KG1 (cell line): ENCODE data around the gene SETD1A.
"Not testable (repeated sequence)": the region's sequence is repeated elsewhere in the genome, so short reads cannot be mapped to it uniquely, and the experiment has no call there.

Experiments used
- DNase-seq: peaks from one replicate; lab custom pipeline; 2025; lab: John Stamatoyannopoulos, UW

Gene SETD1A

DNA sequence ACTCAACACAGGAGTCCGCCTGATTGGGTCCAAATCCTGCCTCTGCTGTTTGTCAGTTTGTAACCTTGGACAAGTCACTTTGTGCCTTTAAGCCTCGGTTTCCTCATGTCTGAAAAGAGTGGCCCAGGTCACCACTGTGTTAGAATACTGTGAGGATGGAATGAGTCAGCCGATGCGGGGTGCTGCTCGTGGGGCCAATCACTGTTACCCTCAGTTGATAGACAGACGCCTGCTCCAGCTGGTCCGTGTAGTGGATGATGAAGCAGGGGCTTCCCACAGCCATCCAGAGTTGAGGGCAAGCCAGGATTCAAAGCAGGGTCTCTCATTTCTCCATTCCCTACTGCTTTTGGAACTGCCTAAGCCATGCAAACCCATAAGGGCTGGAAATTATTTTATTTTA, 28.4 kb upstream of the SETD1A start:
- DNase-seq: no peak

GRCh38 chr16:30930160-30930571, 27.4 kb upstream of the SETD1A start:
- no peak for DNase-seq

- no peak for DNase-seq
Observed at GRCh38 chr16:30931068-30931650, 26.4 kb upstream of the SETD1A start.

GRCh38 chr16:30934827-30935557, 22.6 kb upstream of the SETD1A start:
- DNase-seq: no peak

GRCh38 chr16:30937692-30938091, 19.9 kb upstream of the SETD1A start:
- no peak for DNase-seq

GRCh38 chr16:30939571-30939970, 18.0 kb upstream of the SETD1A start:
- DNase-seq: not testable (repeated sequence)

- DNase-seq: no peak
Observed at GRCh38 chr16:30941600-30942425, 15.7 kb upstream of the SETD1A start.

- no peak for DNase-seq
Observed at GRCh38 chr16:30942426-30942806, 15.1 kb upstream of the SETD1A start.

DNA sequence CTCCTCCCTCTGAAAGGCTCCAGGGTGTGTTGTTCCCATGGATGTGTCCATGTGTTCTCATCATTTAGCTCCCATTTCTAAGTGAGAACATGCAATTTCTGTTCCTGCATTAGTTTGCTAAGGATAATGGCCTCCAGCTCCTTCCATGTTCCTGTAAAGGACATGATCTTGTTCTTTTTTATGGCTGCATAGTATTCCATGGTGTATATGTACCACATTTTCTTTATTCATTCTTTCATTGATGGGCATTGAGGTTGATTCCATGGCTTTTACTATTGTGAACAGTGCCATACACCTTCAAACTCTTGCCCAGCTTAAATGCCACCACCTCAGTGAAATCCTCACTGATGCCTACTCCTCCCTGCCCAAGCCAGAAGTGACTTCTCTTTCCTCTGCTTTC, 13.2 kb upstream of the SETD1A start:
- no peak for DNase-seq

GRCh38 chr16:30946671-30947540, 10.6 kb upstream of the SETD1A start:
- no peak for DNase-seq

DNA sequence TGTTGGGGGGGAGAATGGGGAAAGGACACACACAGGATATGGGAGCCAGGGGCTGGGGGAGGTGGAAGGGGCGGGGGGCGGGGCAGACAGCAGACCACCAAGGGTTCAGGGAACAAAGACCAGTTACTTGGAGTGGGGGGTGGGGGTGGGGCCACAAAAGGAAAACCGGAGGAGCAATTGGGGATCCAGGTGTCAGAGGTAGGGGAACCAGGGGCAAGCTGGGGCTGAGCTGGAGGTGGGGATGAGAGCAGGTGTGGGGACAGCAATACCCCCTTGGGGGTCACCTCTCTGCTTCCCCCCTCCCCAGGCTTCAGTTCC, 10.1 kb upstream of the SETD1A start:
- no peak for DNase-seq

- DNase-seq: no peak
Observed at GRCh38 chr16:30947859-30948666, 9.5 kb upstream of the SETD1A start.

GRCh38 chr16:30948667-30949649, 8.6 kb upstream of the SETD1A start, which contains the start of gene ORAI3:
ORAI3 (plus strand) TSS chr16:30949068; CDS start chr16:30949290, 222 bp downstream.
- peak; percentile 54 for DNase-seq

- no peak for DNase-seq
Observed at GRCh38 chr16:30949650-30950515, 7.7 kb upstream of the SETD1A start.

DNA sequence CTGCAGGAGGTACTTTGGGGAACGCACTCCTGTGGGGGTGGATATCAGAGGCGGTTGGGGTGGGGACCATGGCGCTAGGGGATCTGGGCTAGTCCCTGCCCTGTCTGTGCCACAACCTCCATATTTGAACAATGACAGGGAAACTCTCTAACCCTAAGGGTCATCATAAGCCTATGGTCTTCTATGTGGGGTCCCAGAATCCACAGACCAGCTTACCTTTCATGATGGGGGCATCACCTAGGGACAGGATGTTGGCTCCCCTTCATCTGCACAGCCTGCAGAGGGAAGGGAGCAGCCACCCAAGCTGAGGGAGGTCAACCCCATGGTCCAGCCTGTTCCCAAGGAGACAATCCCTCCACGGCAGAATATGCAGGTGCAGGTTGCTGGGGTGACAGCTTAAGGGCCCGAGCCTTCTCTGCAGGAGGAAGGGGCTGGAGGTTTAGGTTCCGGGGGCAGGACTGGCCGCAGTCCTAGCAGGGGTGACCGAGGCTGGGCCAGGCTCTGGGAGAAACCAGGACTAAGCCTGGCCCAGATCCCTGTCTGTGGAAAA, 7.0 kb upstream of the SETD1A start:
- DNase-seq: no peak

- no peak for DNase-seq
Observed at GRCh38 chr16:30951193-30951592, 6.4 kb upstream of the SETD1A start.

- no peak for DNase-seq
Observed at GRCh38 chr16:30951750-30952149, 5.8 kb upstream of the SETD1A start.

DNA sequence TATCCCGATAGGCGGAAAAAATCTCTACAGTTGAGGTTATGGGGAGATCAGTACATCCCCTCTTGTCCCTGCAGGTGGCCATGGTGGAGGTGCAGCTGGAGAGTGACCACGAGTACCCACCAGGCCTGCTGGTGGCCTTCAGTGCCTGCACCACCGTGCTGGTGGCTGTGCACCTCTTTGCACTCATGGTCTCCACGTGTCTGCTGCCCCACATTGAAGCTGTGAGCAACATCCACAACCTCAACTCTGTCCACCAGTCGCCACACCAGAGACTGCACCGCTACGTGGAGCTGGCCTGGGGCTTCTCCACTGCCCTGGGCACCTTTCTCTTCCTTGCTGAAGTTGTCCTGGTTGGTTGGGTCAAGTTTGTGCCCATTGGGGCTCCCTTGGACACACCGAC, 4.4 kb upstream of the SETD1A start:
- no peak for DNase-seq
